Activated CD8-positive, alpha-beta T cell treated with anti-CD3 and anti-CD28 coated beads for 36 hours (primary cell): ENCODE measurements around the gene MOV10. TPM values are rescaled to one million over a fixed set of nuclear protein-coding genes. Genes with fewer than 3 reads are reported as not detected.

Experiments
- ATAC-seq: fragments of 200-7000 bp; cut with Tn5 transposase; one replicate; pipeline ENCODE4 v1.10.0; 2021; ENCODE audit warnings: mild to moderate bottlenecking, moderate library complexity
- CTCF ChIA-PET: fragments of 350-600 bp; sonication (Branson Sonifier 250); formaldehyde crosslinking; loops from one replicate; lab custom pipeline; 2021; ENCODE audit warnings: antibody characterized with exemption; lab: Charles Lee
- POLR2A ChIA-PET: fragments of 350-600 bp; sonication (Branson Sonifier 250); formaldehyde crosslinking; loops from one replicate; lab custom pipeline; 2021; ENCODE audit warnings: antibody characterized with exemption; lab: Charles Lee
- DNase-seq: peaks from one replicate; pipeline ENCODE4 v3.0.0-alpha.2; 2020
- H3K27ac Mint-ChIP-seq: one replicate; pipeline ENCODE4 v1.8.0; 2021; ENCODE audit warnings: mild to moderate bottlenecking, mixed read lengths
- H3K27me3 Mint-ChIP-seq: one replicate; pipeline ENCODE4 v1.8.0; 2021; ENCODE audit warnings: mixed read lengths
- H3K36me3 Mint-ChIP-seq: one replicate; pipeline ENCODE4 v1.8.0; 2021; ENCODE audit warnings: low read depth, mixed read lengths
- H3K4me1 Mint-ChIP-seq: one replicate; pipeline ENCODE4 v1.8.0; 2021; ENCODE audit warnings: low read depth, mixed read lengths
- H3K4me3 Mint-ChIP-seq: one replicate; pipeline ENCODE4 v1.8.0; 2021; ENCODE audit warnings: mild to moderate bottlenecking, moderate library complexity, mixed read lengths
- H3K9me3 Mint-ChIP-seq: one replicate; pipeline ENCODE4 v1.8.0; 2021; ENCODE audit warnings: mixed read lengths
- CTCF ChIP-seq: fragments of 200-600 bp; IDR thresholded peaks from one replicate; pipeline ENCODE4 v1.8.0; 2022; ENCODE audit warnings: antibody characterized with exemption, mild to moderate bottlenecking
- intact Hi-C: fragments of 100-400 bp; cut with micrococcal nuclease; formaldehyde crosslinking; loops from one replicate; pipeline ENCODE4 v1.10.0; 2022
- total RNA-seq, 2 experiments: library from RNA; stranded (reverse); gene quantifications; one replicate each; pipeline ENCODE4 v1.2.3, GENCODE V29; 2021

The MOV10 gene
- total RNA-seq, 2 experiments from 2014 or later, result 77.2 to 78.5 TPM

DNA sequence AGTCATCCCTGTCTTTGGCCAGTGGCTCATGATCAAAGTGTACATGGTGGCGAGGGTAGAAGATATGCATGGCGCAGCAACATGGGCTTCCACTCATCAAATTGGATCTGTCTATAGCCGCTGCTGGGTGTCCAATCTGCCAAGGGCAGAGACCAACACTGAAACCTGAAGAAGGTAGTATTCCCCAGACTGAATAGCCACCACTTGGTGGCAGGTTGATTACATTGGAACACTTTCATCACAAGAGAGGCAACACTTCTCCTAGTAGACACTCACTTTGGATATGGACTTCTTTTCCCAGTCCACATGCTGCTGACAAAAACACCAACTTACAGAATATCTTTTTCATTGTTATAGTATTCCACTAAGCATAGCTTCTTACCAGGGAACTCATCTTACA is 63.1 kb downstream of the MOV10 start:
- Mint-ChIP-seq H3K4me1 (peaks cover 6% of the 10 kb centered on the region), H3K9me3 (no peaks in the 10 kb centered on the region), H3K27me3 (peaks cover 33% of the 10 kb centered on the region), H3K27ac (no peak overlapping the region), H3K4me3 (no peak overlapping the region), H3K36me3 (no peaks in the 10 kb centered on the region)
- CTCF ChIA-PET, result interaction anchor here (1.6 kb wide), 1 partner anchor 19 kb away, joined by 5 read pairs; a partner anchor contains a TSS
- no peak for TF ChIP-seq CTCF
- no peak for ATAC-seq
- no peak for DNase-seq
- POLR2A ChIA-PET, result no interaction called here
- intact Hi-C loops, result no loop called here

- intact Hi-C loops, result no loop called here
- TF ChIP-seq CTCF, result no peak
- ATAC-seq (no peak), DNase-seq (peak; percentile 7)
- no peak overlapping the region for H3K27ac Mint-ChIP-seq
- H3K9me3 Mint-ChIP-seq, result no peaks in the 10 kb centered on the region
- peaks cover 59% of the 10 kb centered on the region for H3K27me3 Mint-ChIP-seq
- no peaks in the 10 kb centered on the region for H3K36me3 Mint-ChIP-seq
- H3K4me1 Mint-ChIP-seq, result no peaks in the 10 kb centered on the region
- ChIA-PET POLR2A (interaction anchor here (1.0 kb wide), 1 partner anchor 11 kb away, joined by 4 read pairs; no protein-coding TSS in a partner anchor), CTCF (interaction anchor here (1.1 to 6.3 kb wide), 3 partner anchors 10 to 27 kb away, joined by 3 to 28 read pairs (median 4); a partner anchor contains a TSS)
- H3K4me3 Mint-ChIP-seq, result no peak overlapping the region
Observed at GRCh38 chr1:112743174-112744008, 68.9 kb downstream of the MOV10 start.

DNA sequence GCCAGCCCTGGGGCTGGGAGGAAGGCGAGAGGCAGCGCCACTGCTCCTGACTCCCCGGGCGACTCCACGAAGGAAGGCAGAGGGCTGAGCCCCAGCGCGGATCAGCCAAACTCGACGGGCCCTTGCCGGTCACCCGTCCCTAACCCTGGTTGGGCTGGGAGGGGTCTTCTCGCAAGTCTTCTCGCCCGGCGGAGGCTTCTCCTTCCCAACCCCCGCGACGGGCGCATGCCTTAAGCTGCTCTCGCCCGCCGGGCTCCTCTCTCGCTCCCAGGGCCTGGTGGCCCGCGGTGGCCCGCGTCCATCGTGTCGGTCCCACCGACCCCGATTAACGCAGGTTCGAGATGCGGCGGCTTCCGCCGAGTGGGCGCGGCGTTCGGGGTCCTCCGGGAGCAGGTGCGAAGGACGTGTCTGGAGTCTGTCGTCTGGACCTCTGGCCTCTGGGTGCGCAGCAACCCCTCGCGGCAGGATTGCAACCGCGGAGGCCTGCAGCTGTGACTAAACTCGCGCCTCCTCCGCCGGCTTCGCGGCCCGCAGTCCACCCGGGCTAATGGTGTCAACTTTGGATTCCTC is 69.6 kb downstream of the MOV10 start:
- CTCF ChIA-PET, result interaction anchor here (1.1 to 6.3 kb wide), 5 partner anchors 10 to 28 kb away, joined by 3 to 28 read pairs (median 4); partner anchors contain the start of gene PPM1J

GRCh38 chr1:112748396-112748795 is 73.9 kb downstream of the MOV10 start:
- H3K9me3 Mint-ChIP-seq, result peaks cover 2% of the 10 kb centered on the region
- H3K4me1 Mint-ChIP-seq, result no peaks in the 10 kb centered on the region
- no peak for TF ChIP-seq CTCF
- ChIA-PET POLR2A (no interaction called here), CTCF (interaction anchor here (1.1 to 6.3 kb wide), 2 partner anchors 29 to 358 kb away, joined by 3 to 28 read pairs; a partner anchor contains a TSS)
- no peak for ATAC-seq
- no peaks in the 10 kb centered on the region for H3K36me3 Mint-ChIP-seq
- H3K27me3 Mint-ChIP-seq, result peaks cover 38% of the 10 kb centered on the region
- no peak overlapping the region for H3K27ac Mint-ChIP-seq
- no peak for DNase-seq
- intact Hi-C loops, result no loop called here
- H3K4me3 Mint-ChIP-seq, result no peak overlapping the region

More for the DNA sequence above, 69.6 kb downstream of the MOV10 start:
- no peak for ATAC-seq
- no peak for TF ChIP-seq CTCF
- H3K4me1 Mint-ChIP-seq, result no peaks in the 10 kb centered on the region
- no peaks in the 10 kb centered on the region for H3K36me3 Mint-ChIP-seq
- POLR2A ChIA-PET, result no interaction called here
- no peak overlapping the region for H3K27ac Mint-ChIP-seq
- intact Hi-C loops, result no loop called here
- H3K9me3 Mint-ChIP-seq, result no peaks in the 10 kb centered on the region
- H3K4me3 Mint-ChIP-seq, result no peak overlapping the region
- peak; percentile 7 for DNase-seq
- peaks cover 57% of the 10 kb centered on the region for H3K27me3 Mint-ChIP-seq

Other genes with a start within 250 kb of the MOV10 start
- gene WNT2B, start 165.7 kb upstream of the MOV10 start, total RNA-seq, result not detected
- gene ST7L, start 55.5 kb upstream of the MOV10 start, total RNA-seq, result 10 to 100 TPM; 11.9 to 12.2 TPM
- 100 to 1,000 TPM; 220 to 230 TPM for gene CAPZA1, start 54.8 kb upstream of the MOV10 start, total RNA-seq
- 10 to 100 TPM; 34.2 to 34.7 TPM for gene RHOC, start 32.5 kb downstream of the MOV10 start, total RNA-seq
- 1 to 10 TPM; 1.7 to 2.8 TPM for gene PPM1J, start 40.7 kb downstream of the MOV10 start, total RNA-seq